T-helper 22 cell (primary cell): Measurements from ENCODE around the gene RGS9BP.
"Not testable (repeated sequence)": the region's sequence is repeated elsewhere in the genome, so short reads cannot be mapped to it uniquely, and the experiment has no call there.

ENCODE experiments used
- DNase-seq: peaks from one replicate; pipeline ENCODE4 v3.0.0-alpha.2; 2020; ENCODE audit warnings: low read depth

RGS9BP gene

GRCh38 chr19:32675720-32676185 lies at the start of gene RGS9BP:
RGS9BP (plus strand) TSS chr19:32675848; CDS start chr19:32676264, 416 bp downstream.
- DNase-seq: peak; percentile 69

GRCh38 chr19:32626969-32627368 lies 48.7 kb upstream of the RGS9BP start:
- DNase-seq: no peak

- DNase-seq: no peak
Observed at GRCh38 chr19:32627714-32628270, 47.9 kb upstream of the RGS9BP start.

GRCh38 chr19:32630338-32630737 lies 45.3 kb upstream of the RGS9BP start:
- no peak for DNase-seq

GRCh38 chr19:32631381-32631780 lies 44.3 kb upstream of the RGS9BP start:
- DNase-seq: no peak

- no peak for DNase-seq
Observed at GRCh38 chr19:32637480-32637879, 38.2 kb upstream of the RGS9BP start.

- DNase-seq: no peak
Observed at GRCh38 chr19:32638625-32639024, 37.0 kb upstream of the RGS9BP start.

GRCh38 chr19:32642771-32643170 lies 32.9 kb upstream of the RGS9BP start:
- peak; percentile 30 for DNase-seq

- DNase-seq: no peak
Observed at GRCh38 chr19:32646556-32646955, 29.1 kb upstream of the RGS9BP start.

- no peak for DNase-seq
Observed at GRCh38 chr19:32647361-32647760, 28.3 kb upstream of the RGS9BP start.

GRCh38 chr19:32649751-32650150 lies 25.9 kb upstream of the RGS9BP start:
- DNase-seq: no peak

GRCh38 chr19:32650671-32651070 lies 25.0 kb upstream of the RGS9BP start:
- no peak for DNase-seq

GRCh38 chr19:32651729-32652140 lies 23.9 kb upstream of the RGS9BP start:
- no peak for DNase-seq

- DNase-seq: not testable (repeated sequence)
Observed at GRCh38 chr19:32652331-32652730, 23.3 kb upstream of the RGS9BP start.

GRCh38 chr19:32652894-32653598 lies 22.6 kb upstream of the RGS9BP start:
- DNase-seq: no peak

- no peak for DNase-seq
Observed at GRCh38 chr19:32653599-32653915, 22.1 kb upstream of the RGS9BP start.

- not testable (repeated sequence) for DNase-seq
Observed at GRCh38 chr19:32656379-32656778, 19.3 kb upstream of the RGS9BP start.

- DNase-seq: no peak
Observed at GRCh38 chr19:32658075-32658474, 17.6 kb upstream of the RGS9BP start.

GRCh38 chr19:32658527-32658926 lies 17.1 kb upstream of the RGS9BP start:
- no peak for DNase-seq

GRCh38 chr19:32661318-32661717 lies 14.3 kb upstream of the RGS9BP start:
- no peak for DNase-seq

GRCh38 chr19:32662186-32662585 lies 13.5 kb upstream of the RGS9BP start:
- DNase-seq: no peak

- no peak for DNase-seq
Observed at GRCh38 chr19:32666084-32666483, 9.6 kb upstream of the RGS9BP start.

- DNase-seq: no peak
Observed at GRCh38 chr19:32669310-32669709, 6.3 kb upstream of the RGS9BP start.
